Spleen (tissue), 7 donors: ENCODE results near the gene IDUA.

ENCODE experiments used
- CTCF ChIP-seq, 11 experiments: fragments of 200-600 bp in 7 of 11; fragments of 450-650 bp in 4 of 11; sonication (generic) in 4 of 11; IDR thresholded peaks in 8 of 11; conservative IDR thresholded peaks in 3 of 11; 1 replicate in 7 of 11; 2 replicates in 4 of 11; pipeline versions ENCODE4 v1.4.0 to v1.8.0; 2016 to 2021; ENCODE audit warnings: antibody characterized with exemption in 11 of 11, inconsistent platforms in 4 of 11, mild to moderate bottlenecking in 1 of 11
- POLR2A ChIP-seq, 3 donors: fragments of 450-650 bp; IDR thresholded peaks; one replicate each; pipeline ENCODE4 v1.5.1; 2017; ENCODE audit warnings: antibody characterized with exemption in 3 of 3, mild to moderate bottlenecking in 1 of 3
- POLR2AphosphoS5 ChIP-seq, 3 donors: sonication (generic); formaldehyde crosslinking; IDR thresholded peaks; one replicate each; pipeline ENCODE4 v1.5.1; 2017; ENCODE audit warnings: antibody characterized with exemption in 3 of 3
- donor health status: DM: no; HTN: no; CAD: no; lungs with moderate emphysema.
- donor health status: DM: no; HTN: no; CAD: no.
- donor health status: DM: no; HTN: no; CAD: no.

GRCh38 chr4:986428-986878 lies 391 bp upstream of the IDUA start:
- TF ChIP-seq POLR2AphosphoS5 (IDR thresholded peaks at IDR 0.05) (peak in 1 of 3 donors; percentile 81), CTCF (IDR thresholded peaks at IDR 0.05 in 8 of 11, conservative IDR thresholded peaks at IDR 0.05 in 3 of 11) (no peak), POLR2A (IDR thresholded peaks at IDR 0.05) (no peak)
